T-helper 2 cell treated with Interferon-gamma antibody and Interleukin-4, amounts not matched to agents 5 μg/mL and 100 μg/mL, for 36 hours (primary cell): ENCODE data around the gene PTPRG.

Experiments used
- DNase-seq: peaks from one replicate; pipeline ENCODE4 v3.0.0; 2021; ENCODE audit warnings: low spot score
- H3K27ac Mint-ChIP-seq: one replicate; pipeline ENCODE4 v1.8.0; 2021; ENCODE audit warnings: mild to moderate bottlenecking, mixed read lengths
- H3K27me3 Mint-ChIP-seq: one replicate; pipeline ENCODE4 v1.8.0; 2021; ENCODE audit warnings: low read depth, mixed read lengths
- H3K36me3 Mint-ChIP-seq: one replicate; pipeline ENCODE4 v1.8.0; 2021; ENCODE audit warnings: low read depth, mixed read lengths
- H3K4me1 Mint-ChIP-seq: one replicate; pipeline ENCODE4 v1.8.0; 2021; ENCODE audit warnings: low read depth, mixed read lengths
- H3K4me3 Mint-ChIP-seq: one replicate; pipeline ENCODE4 v1.8.0; 2022; ENCODE audit warnings: mild to moderate bottlenecking, moderate library complexity, mixed read lengths
- H3K9me3 Mint-ChIP-seq: one replicate; pipeline ENCODE4 v1.8.0; 2021; ENCODE audit warnings: mixed read lengths

The PTPRG gene

DNA sequence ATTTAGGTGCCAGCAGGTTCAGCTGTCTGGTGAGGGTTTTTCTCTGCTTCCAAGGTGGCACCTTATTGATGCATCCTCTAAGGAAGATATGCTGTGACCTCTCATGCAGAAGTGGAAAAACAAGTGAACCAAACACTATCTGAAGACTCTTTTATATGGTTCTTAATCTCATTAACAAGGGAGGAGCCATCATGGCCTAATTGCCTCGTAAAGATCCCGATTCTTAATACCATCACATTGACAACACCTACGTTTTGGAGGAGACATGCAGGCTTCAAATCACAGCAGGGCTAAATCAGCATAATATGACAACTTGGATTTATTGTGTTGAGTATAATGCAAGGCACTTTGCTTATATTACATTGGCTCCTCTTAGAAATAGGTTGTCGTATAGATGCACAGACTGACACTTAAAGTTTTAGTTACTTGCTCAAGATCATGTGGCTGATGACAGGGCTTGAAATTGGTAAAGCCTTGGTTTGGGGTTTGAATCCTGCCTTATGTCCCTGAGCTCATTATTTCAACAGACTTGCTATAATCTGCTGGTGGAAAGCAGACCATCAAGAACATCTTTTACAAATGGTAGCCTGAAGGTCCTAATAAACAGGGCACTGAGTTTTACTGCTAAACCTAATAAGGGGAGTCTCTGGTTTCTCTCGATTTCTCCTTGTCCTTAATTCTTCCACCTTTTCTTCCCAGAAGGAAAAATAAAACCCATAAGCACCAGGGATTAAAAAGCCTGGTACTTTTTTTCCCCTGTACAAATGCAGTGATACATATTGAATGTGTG lies 88.2 kb downstream of the PTPRG start:
- Mint-ChIP-seq H3K4me3 (no peak overlapping the region), H3K27me3 (no peaks in the 10 kb centered on the region), H3K9me3 (no peaks in the 10 kb centered on the region), H3K4me1 (no peaks in the 10 kb centered on the region), H3K36me3 (no peaks in the 10 kb centered on the region), H3K27ac (no peak overlapping the region)
- DNase-seq, result no peak

DNA sequence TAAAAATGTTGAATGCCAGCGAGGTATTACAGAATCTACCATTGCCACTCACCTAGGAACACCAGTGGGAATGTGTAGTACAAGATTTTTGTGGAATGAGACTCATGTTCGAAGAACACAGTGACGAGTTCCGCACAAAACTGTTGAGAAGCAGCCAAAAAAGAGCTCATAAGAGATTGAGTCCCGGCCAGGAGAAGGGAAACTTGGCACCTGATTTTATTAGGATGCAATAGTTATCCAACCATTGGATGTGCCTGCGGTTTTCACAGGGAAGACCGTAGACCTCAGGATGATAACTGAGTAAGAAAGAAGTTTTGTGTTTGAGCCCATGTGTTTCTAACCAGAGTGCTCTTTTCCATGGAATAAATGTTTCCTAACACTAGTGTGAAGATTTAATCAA lies 88.9 kb downstream of the PTPRG start:
- no peaks in the 10 kb centered on the region for H3K9me3 Mint-ChIP-seq
- DNase-seq, result no peak
- no peaks in the 10 kb centered on the region for H3K4me1 Mint-ChIP-seq
- H3K27ac Mint-ChIP-seq, result no peak overlapping the region
- H3K27me3 Mint-ChIP-seq, result no peaks in the 10 kb centered on the region
- H3K4me3 Mint-ChIP-seq, result no peak overlapping the region
- H3K36me3 Mint-ChIP-seq, result no peaks in the 10 kb centered on the region

DNA sequence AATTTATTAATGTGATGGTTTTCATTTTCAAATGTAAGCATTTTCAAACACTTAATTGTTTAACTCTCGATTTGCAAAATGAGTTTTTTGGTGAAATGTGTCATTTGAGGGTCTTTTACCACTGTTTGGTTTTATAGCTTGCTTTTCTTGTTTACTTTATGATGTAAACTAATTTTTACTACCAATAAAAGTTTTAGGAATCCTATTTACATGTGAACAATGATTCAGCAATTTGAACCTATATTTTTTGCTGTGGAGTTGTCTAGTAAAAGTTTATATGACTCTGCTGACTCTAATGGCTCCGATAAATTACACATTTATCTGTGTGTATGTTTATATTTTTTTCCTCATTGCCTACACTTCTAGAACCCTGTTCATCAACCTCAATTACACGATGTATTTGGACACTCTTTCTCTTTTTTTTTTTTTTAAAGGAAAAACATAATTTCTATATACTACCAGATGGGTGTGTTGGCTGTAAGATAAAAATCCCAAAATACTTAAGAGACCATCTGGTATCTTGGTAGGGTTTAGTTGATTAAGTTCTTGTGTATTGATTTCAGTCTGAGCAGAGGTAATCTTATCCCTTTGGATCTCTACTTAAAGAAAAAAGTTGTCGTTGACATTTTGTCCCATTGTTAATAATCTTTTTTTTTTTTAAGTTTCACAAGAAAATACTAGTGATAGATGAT lies 89.5 kb downstream of the PTPRG start:
- no peak overlapping the region for H3K27ac Mint-ChIP-seq

DNA sequence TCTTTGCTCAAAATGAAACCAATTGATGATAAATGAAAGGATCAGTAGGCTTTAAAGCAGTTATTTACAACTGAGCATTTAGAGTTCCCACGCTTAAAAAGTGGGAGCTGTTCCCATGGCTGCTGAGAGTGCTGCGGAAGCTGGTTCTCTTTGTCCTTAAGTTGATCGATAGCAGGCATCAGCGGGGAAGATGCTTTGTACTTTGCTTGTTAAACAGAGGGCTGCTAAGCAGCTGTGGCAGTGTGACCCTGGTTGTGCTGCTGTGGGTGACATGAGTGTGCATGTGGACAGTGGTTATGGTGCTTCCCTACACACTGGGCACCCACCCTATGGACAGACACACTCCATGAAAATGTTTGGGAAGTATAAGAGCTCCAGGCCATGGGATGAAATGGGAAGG lies 96.3 kb downstream of the PTPRG start:
- Mint-ChIP-seq H3K9me3 (no peaks in the 10 kb centered on the region), H3K36me3 (no peaks in the 10 kb centered on the region), H3K4me3 (no peak overlapping the region), H3K4me1 (no peaks in the 10 kb centered on the region), H3K27ac (no peak overlapping the region), H3K27me3 (no peaks in the 10 kb centered on the region)
- no peak for DNase-seq

More for the DNA sequence above, 89.5 kb downstream of the PTPRG start:
- H3K4me1 Mint-ChIP-seq, result no peaks in the 10 kb centered on the region
- no peaks in the 10 kb centered on the region for H3K27me3 Mint-ChIP-seq
- no peak for DNase-seq
- no peaks in the 10 kb centered on the region for H3K9me3 Mint-ChIP-seq
- no peak overlapping the region for H3K4me3 Mint-ChIP-seq
- no peaks in the 10 kb centered on the region for H3K36me3 Mint-ChIP-seq

DNA sequence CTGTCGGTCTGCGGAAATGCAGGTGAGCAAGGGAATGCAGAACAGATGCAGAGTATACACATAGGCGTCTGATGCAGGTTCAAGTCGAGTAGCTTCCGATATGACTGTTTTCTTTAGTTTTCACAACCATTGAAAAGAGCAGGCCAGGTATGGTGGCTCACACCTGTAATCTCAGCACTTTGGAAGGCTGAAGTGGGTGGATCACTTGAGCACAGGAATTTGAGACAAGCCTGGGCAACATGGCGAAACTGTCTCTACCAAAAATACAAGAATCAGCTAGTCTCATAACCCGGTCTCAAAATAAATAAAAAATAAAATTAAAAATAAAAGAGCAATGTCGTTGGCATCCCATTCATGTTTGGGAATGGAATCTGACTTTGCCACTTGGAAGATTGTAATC lies 101.5 kb downstream of the PTPRG start:
- Mint-ChIP-seq H3K36me3 (no peaks in the 10 kb centered on the region), H3K4me3 (no peak overlapping the region), H3K9me3 (no peaks in the 10 kb centered on the region), H3K27me3 (no peaks in the 10 kb centered on the region), H3K27ac (no peak overlapping the region), H3K4me1 (no peaks in the 10 kb centered on the region)
- DNase-seq, result no peak

DNA sequence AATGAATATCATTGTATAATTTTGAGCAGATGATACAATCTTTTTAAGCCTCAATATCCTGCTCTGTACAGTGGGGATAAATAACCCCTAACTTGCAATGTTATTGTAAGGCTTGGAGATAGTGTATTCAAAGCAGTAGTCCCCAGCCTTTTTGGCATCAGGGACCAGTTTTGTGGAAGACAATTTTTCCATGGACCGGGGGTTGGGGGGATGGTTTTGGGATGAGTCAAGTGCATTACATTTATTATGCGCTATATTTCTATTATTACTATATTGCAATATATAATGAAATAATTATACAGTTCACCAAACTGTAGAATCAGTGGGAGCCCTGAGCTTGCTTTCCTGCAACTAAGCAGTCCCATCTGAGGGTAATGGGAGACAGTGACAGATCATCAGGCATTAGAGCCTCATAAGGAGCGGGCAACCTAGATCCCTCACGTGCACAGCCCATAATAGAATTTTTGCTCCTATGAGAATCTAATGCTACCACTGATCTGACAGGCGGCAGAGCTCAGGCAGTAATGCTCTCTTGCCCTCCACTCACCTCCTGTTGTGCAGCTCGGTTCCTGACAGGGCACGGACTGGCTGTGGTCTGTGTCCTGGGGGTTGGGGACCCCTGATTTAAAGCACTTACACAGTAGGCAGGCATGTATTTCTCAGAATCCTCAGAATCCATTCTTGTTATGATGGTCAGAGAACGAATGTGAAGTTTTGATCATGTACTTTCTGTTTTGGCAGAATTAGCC lies 102.2 kb downstream of the PTPRG start:
- H3K36me3 Mint-ChIP-seq, result no peaks in the 10 kb centered on the region
- no peaks in the 10 kb centered on the region for H3K27me3 Mint-ChIP-seq
- no peaks in the 10 kb centered on the region for H3K9me3 Mint-ChIP-seq
- H3K4me3 Mint-ChIP-seq, result no peak overlapping the region
- H3K27ac Mint-ChIP-seq, result no peak overlapping the region
- DNase-seq, result no peak
- H3K4me1 Mint-ChIP-seq, result no peaks in the 10 kb centered on the region

DNA sequence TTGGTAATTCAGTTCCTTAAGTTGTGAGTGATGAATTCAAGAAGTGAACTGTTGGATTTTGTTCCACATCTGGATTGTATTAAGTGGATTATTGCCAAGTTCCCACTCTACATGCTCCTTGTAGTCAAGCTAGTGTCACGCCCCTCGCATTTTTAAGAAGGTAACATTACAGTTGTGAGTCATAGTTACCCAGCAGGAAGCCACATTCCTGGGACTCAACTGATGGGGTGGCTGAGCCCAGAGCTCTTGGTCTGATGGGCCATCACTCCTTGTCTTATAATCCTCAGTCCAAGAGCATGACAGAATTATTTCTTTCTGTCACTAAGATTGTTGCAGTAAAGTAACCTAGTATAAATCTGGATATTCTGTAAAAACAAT lies 102.7 kb downstream of the PTPRG start:
- H3K36me3 Mint-ChIP-seq, result no peaks in the 10 kb centered on the region
- DNase-seq, result no peak

DNA sequence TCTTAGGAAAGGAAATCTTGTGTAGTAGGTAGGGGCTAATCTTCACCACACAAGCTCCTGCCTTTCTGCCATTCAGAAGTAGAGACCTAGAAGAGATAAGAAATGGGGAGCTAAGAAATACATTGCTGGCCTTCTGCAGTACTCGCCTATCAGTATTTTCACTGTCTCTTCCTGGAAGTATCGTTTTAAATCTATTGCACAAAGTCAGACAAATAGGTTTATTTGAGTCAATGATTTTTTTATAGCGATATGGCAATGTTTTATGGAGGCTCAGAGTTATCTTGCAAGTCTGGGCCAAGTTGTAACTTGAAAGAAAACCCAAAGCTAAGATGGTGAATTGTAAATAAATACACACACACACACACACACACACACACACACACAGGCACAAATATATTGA lies 103.8 kb downstream of the PTPRG start:
- Mint-ChIP-seq H3K27me3 (no peaks in the 10 kb centered on the region), H3K4me1 (no peaks in the 10 kb centered on the region), H3K36me3 (no peaks in the 10 kb centered on the region), H3K9me3 (no peaks in the 10 kb centered on the region), H3K4me3 (no peak overlapping the region), H3K27ac (no peak overlapping the region)
- no peak for DNase-seq

More for the DNA sequence above, 102.7 kb downstream of the PTPRG start:
- no peaks in the 10 kb centered on the region for H3K27me3 Mint-ChIP-seq
- no peak overlapping the region for H3K4me3 Mint-ChIP-seq
- no peaks in the 10 kb centered on the region for H3K4me1 Mint-ChIP-seq
- no peaks in the 10 kb centered on the region for H3K9me3 Mint-ChIP-seq
- no peak overlapping the region for H3K27ac Mint-ChIP-seq

DNA sequence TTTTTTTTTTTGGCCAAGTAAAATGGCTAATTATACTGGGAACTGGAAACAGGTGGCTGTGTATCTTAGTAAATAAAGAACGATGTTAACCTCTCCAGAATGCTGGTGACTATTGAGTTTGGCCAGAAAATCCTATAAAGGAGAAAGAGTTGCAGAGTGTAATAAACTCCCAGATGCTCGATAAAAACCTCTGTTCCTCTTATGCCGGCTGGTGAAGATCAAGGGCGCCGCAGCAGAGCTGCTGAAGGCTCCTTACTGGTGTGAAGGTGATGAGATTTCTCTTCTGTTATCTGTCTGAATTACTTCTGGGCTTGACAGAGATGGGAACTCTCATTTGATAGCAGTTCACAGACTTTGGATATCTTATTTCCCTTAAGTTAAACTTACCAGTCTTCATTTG lies 104.6 kb downstream of the PTPRG start:
- no peaks in the 10 kb centered on the region for H3K36me3 Mint-ChIP-seq
- H3K27ac Mint-ChIP-seq, result no peak overlapping the region
- no peaks in the 10 kb centered on the region for H3K27me3 Mint-ChIP-seq
- DNase-seq, result no peak
- H3K9me3 Mint-ChIP-seq, result no peaks in the 10 kb centered on the region
- no peak overlapping the region for H3K4me3 Mint-ChIP-seq
- H3K4me1 Mint-ChIP-seq, result no peaks in the 10 kb centered on the region

DNA sequence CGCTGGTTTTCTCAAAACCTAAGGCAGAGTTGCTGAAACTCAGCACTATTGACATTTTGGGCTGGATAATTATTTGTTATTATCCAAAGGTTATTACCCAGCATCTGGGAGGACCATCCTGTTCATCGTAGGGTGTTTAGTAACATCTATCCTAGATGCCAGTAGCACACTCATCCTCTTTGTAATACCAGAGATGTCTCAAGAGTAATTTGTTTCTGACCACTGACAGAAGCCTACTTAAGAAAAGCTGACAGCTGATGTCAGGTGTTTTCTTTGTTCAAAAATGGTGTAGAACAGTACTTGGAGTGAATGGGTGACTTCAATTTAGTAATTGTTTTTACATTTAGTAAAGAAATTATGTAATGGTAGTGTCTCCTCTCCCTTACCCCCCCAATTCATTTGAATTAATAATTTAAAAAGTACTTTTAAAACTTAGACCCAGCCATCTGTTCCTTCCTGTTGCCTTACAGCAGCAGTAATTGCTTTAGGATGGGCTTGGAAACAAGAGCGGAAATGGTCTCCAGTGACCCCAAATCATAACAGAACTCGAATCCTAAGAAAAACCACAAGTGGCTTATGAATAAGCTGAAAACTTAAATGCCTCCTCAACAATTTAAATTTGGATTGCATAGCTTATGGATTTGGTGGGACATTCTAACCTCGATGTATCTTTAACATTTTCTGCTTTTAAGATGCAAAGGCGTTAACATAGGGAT lies 105.4 kb downstream of the PTPRG start:
- Mint-ChIP-seq H3K36me3 (no peaks in the 10 kb centered on the region), H3K4me3 (no peak overlapping the region)

DNA sequence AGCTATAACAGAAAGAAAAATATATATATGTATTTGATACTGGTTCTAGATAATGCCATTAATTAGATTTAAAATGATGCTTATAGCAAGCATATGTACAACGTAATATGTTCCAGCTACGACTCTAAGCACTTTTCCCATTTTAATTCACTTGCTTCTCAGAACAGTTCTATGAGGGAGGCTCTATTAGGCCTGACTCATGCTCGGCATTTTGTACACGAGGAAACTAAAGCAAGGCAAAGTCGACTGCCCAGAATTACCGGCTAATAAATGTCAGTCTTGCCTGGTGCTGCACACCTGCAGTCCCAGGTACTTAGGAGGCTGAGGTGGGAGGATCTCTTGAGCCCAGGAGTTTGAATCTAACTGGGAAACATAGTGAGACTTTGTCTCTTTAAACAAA lies 106.0 kb downstream of the PTPRG start:
- Mint-ChIP-seq H3K27ac (no peak overlapping the region), H3K27me3 (no peaks in the 10 kb centered on the region), H3K4me3 (no peak overlapping the region), H3K9me3 (no peaks in the 10 kb centered on the region), H3K4me1 (no peaks in the 10 kb centered on the region), H3K36me3 (no peaks in the 10 kb centered on the region)
- DNase-seq, result no peak

More for the DNA sequence above, 105.4 kb downstream of the PTPRG start:
- DNase-seq, result no peak
- no peaks in the 10 kb centered on the region for H3K9me3 Mint-ChIP-seq
- no peaks in the 10 kb centered on the region for H3K4me1 Mint-ChIP-seq
- H3K27ac Mint-ChIP-seq, result no peak overlapping the region
- no peaks in the 10 kb centered on the region for H3K27me3 Mint-ChIP-seq

DNA sequence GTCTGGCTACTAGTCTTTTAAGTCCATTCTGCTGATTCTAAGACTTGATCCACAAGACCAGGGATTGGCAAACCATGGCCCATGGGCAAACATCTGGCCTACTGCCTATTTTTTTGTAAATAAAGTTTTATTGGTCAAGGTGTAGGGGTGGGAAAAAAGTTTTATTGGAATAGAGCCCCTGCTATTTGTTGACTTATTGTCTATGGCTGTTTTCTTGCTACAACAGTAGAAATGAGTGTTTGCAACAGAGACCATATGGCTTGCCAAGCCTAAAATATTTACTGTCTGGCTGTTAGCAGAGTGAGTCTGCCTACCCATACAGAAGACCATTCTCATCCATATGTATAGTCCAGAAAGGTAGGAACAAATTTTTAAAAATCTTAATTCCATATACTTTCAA lies 106.4 kb downstream of the PTPRG start:
- no peak for DNase-seq
- no peaks in the 10 kb centered on the region for H3K27me3 Mint-ChIP-seq
- no peaks in the 10 kb centered on the region for H3K4me1 Mint-ChIP-seq
- H3K4me3 Mint-ChIP-seq, result no peak overlapping the region
- H3K9me3 Mint-ChIP-seq, result no peaks in the 10 kb centered on the region
- H3K27ac Mint-ChIP-seq, result no peak overlapping the region
- no peaks in the 10 kb centered on the region for H3K36me3 Mint-ChIP-seq

DNA sequence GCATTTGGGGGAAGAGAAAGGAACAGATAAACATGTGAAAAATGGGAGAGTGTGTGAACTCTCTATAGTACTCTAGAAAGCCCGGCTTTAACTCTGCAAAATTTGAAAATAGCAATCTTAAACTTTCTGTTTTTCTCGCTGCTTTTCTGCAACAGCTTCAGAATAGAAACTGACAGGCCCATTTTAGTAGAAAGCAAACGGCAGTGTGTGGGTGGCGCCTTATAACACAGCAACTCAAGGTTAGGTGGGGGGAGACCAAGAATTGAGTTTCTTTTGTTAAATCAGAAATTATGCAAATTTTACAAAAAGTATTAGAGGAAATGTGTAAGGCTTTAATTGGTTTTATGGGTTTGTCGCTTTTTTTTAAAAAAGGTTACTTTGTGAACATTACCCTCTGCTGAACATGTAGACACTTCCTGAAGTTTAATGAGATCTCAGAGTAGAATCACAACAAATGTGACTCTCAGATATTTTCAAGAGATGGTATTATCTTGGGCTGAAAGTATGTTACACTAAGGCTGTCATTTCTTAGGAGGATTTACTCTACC lies 107.0 kb downstream of the PTPRG start:
- no peaks in the 10 kb centered on the region for H3K27me3 Mint-ChIP-seq
- no peak overlapping the region for H3K4me3 Mint-ChIP-seq
- no peaks in the 10 kb centered on the region for H3K36me3 Mint-ChIP-seq
- H3K4me1 Mint-ChIP-seq, result no peaks in the 10 kb centered on the region
- no peak overlapping the region for H3K27ac Mint-ChIP-seq
- no peak for DNase-seq
- H3K9me3 Mint-ChIP-seq, result no peaks in the 10 kb centered on the region
